Parathyroid adenoma (tissue), 2 donors: ENCODE measurements around the gene CNKSR3.
"Not testable (repeated sequence)": the region's sequence is repeated elsewhere in the genome, so short reads cannot be mapped to it uniquely, and the experiment has no call there.

ENCODE experiments used
- H2AFZ ChIP-seq: fragments of 300-600 bp; sonication (generic); one replicate; pipeline ENCODE4 v1.7.0; 2017; ENCODE audit warnings: antibody characterized with exemption, mild to moderate bottlenecking
- H3K27ac ChIP-seq: fragments of 300-600 bp; sonication (generic); one replicate; pipeline ENCODE4 v1.7.0; 2017
- H3K27me3 ChIP-seq: fragments of 300-600 bp; sonication (generic); one replicate; pipeline ENCODE4 v1.7.0; 2017; ENCODE audit warnings: low read length; ENCODE audit not compliant: control insufficient read depth, insufficient read depth
- H3K36me3 ChIP-seq: fragments of 300-600 bp; sonication (generic); one replicate; pipeline ENCODE4 v1.7.0; 2017; ENCODE audit warnings: low read length; ENCODE audit not compliant: control insufficient read depth, insufficient read depth
- H3K4me1 ChIP-seq: fragments of 300-600 bp; sonication (generic); one replicate; pipeline ENCODE4 v1.7.0; 2017; ENCODE audit warnings: control low read depth
- H3K4me2 ChIP-seq: fragments of 300-600 bp; sonication (generic); one replicate; pipeline ENCODE4 v1.7.0; 2017; ENCODE audit warnings: low read length
- H3K4me3 ChIP-seq: fragments of 300-600 bp; sonication (generic); one replicate; pipeline ENCODE4 v1.7.0; 2017; ENCODE audit warnings: low read depth, low read length
- H3K79me2 ChIP-seq: fragments of 300-600 bp; sonication (generic); one replicate; pipeline ENCODE4 v1.7.0; 2017; ENCODE audit warnings: control low read depth
- H3K9ac ChIP-seq: fragments of 300-600 bp; sonication (generic); one replicate; pipeline ENCODE4 v1.7.0; 2017; ENCODE audit warnings: mild to moderate bottlenecking
- H3K9me3 ChIP-seq: fragments of 300-600 bp; sonication (generic); one replicate; pipeline ENCODE4 v1.7.0; 2017; ENCODE audit warnings: low read length; ENCODE audit not compliant: control insufficient read depth
- CTCF ChIP-seq: fragments of 300-600 bp; sonication (generic); IDR thresholded peaks from one replicate; pipeline ENCODE4 v1.7.0; 2017; ENCODE audit warnings: antibody characterized with exemption, mild to moderate bottlenecking
- donor health status: primary hyperparathyroidism.

CNKSR3 gene

DNA sequence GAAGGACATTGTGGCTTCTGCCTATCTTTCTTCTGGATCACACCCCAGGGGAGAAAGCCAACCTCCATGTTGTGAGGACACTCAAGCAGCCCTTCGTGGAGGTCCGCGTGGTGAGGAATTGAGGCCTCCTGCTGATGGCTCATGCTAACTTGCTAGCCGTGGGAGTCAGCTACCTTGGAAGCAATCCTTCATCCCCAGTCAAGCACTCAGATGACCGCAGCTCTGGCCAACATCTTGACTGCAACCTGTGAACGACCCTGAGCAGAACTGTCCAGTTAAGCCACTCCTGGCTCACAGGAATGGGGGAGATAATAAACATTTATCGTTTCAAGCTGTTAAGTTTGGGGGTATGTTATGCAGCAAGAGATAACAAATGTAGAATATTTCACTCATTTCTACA, 10.9 kb upstream of the CNKSR3 start:
- H3K27ac ChIP-seq, result no peak overlapping the region
- no peaks in the 10 kb centered on the region for H3K27me3 ChIP-seq
- H3K4me3 ChIP-seq, result no peak overlapping the region
- no peak overlapping the region for H2AFZ ChIP-seq
- no peaks in the 10 kb centered on the region for H3K9me3 ChIP-seq
- no peaks in the 10 kb centered on the region for H3K79me2 ChIP-seq
- H3K9ac ChIP-seq, result no peak overlapping the region
- no peak overlapping the region for H3K4me2 ChIP-seq
- no peaks in the 10 kb centered on the region for H3K4me1 ChIP-seq
- no peaks in the 10 kb centered on the region for H3K36me3 ChIP-seq
- no peak for TF ChIP-seq CTCF

GRCh38 chr6:154520280-154520679, 9.8 kb upstream of the CNKSR3 start:
- Histone ChIP-seq H3K4me3 (no peak overlapping the region), H3K27me3 (no peaks in the 10 kb centered on the region), H2AFZ (no peak overlapping the region), H3K9me3 (no peaks in the 10 kb centered on the region), H3K36me3 (no peaks in the 10 kb centered on the region), H3K27ac (no peak overlapping the region), H3K9ac (no peak overlapping the region), H3K4me2 (no peak overlapping the region), H3K79me2 (no peaks in the 10 kb centered on the region), H3K4me1 (no peaks in the 10 kb centered on the region)
- no peak for TF ChIP-seq CTCF

DNA sequence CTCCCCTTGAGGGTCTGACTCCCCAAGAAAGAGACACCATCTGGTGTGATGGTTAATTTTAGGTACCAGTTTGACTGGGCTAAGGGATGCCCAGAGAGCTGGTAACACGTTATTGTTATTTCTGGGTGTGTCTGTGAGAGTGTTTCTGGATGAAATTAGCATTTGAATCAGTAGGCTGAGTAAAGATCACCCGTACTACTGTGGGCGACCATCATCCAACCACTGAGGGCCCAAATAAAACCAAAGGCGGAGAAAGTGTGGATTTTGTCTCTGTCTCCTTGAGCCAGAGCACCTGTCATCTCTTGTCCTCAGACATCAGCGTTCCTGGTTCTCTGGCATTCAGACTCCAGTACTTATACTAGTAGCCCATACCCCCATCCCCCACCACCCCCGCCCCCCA, 7.9 kb upstream of the CNKSR3 start:
- Histone ChIP-seq H3K9ac (no peak overlapping the region), H3K4me3 (no peak overlapping the region), H3K9me3 (no peaks in the 10 kb centered on the region), H3K36me3 (no peaks in the 10 kb centered on the region), H3K79me2 (no peaks in the 10 kb centered on the region), H3K27me3 (no peaks in the 10 kb centered on the region), H2AFZ (no peak overlapping the region), H3K4me2 (no peak overlapping the region), H3K27ac (no peak overlapping the region), H3K4me1 (no peaks in the 10 kb centered on the region)
- TF ChIP-seq CTCF, result no peak

- Histone ChIP-seq H3K79me2 (no peaks in the 10 kb centered on the region), H3K36me3 (no peaks in the 10 kb centered on the region), H3K27ac (no peak overlapping the region), H3K9me3 (no peaks in the 10 kb centered on the region), H3K4me1 (no peaks in the 10 kb centered on the region), H3K4me3 (no peak overlapping the region), H3K4me2 (no peak overlapping the region), H3K9ac (no peak overlapping the region), H3K27me3 (no peaks in the 10 kb centered on the region), H2AFZ (no peak overlapping the region)
- TF ChIP-seq CTCF, result no peak
Measured at GRCh38 chr6:154516276-154516675, 5.8 kb upstream of the CNKSR3 start.

GRCh38 chr6:154515826-154516225, 5.3 kb upstream of the CNKSR3 start:
- TF ChIP-seq CTCF, result no peak
- H3K9me3 ChIP-seq, result no peaks in the 10 kb centered on the region
- no peak overlapping the region for H2AFZ ChIP-seq
- H3K36me3 ChIP-seq, result no peaks in the 10 kb centered on the region
- H3K4me3 ChIP-seq, result no peak overlapping the region
- no peaks in the 10 kb centered on the region for H3K79me2 ChIP-seq
- H3K27ac ChIP-seq, result no peak overlapping the region
- H3K4me2 ChIP-seq, result no peak overlapping the region
- H3K27me3 ChIP-seq, result no peaks in the 10 kb centered on the region
- no peak overlapping the region for H3K9ac ChIP-seq
- H3K4me1 ChIP-seq, result no peaks in the 10 kb centered on the region

DNA sequence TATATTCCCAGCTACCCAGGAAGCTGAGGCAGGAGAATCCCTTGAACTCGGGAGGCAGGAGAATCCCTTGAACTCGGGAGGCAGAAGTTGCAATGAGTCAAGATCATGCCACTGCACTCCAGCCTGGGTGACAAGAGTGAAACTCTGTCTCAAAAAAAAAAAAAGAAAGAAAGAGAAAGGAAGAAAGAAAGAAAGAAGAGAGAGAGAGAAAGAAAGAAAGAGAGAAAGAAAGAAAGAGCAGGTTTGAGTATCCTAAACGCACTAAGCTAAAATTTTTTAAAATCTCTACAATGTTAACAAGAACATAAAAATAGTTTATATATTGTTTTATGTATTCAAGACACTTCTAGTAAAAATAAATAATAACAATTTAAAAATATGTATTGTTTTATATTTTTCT, 4.6 kb upstream of the CNKSR3 start:
- H3K27me3 ChIP-seq, H3K9me3 ChIP-seq, H3K27ac ChIP-seq, H2AFZ ChIP-seq, H3K36me3 ChIP-seq, H3K4me3 ChIP-seq, H3K4me1 ChIP-seq, H3K79me2 ChIP-seq, H3K4me2 ChIP-seq, H3K9ac ChIP-seq: not testable (repeated sequence)
